Measurements from ENCODE around the gene PLIN4. TPM values are rescaled to one million over a fixed set of nuclear protein-coding genes. Genes with fewer than 3 reads are reported as not detected.
A peak's percentile ranks its signal among the peaks of the same experiment; 100 is the strongest.

The PLIN4 gene
- total and polyA plus RNA-seq, 2 experiments from 2014 or later, result 0.08 TPM; not detected in 1

- Histone ChIP-seq H4K20me1 (ENCODE audit: insufficient read depth) (no peaks in the 10 kb centered on the region), H3K4me3 (no peak overlapping the region), H2AFZ (no peak overlapping the region), H3K4me1 (ENCODE audit: insufficient read depth) (no peaks in the 10 kb centered on the region), H3K4me2 (ENCODE audit: unreplicated experiment) (no peak overlapping the region), H3K27ac (no peak overlapping the region), H3K9me3 (ENCODE audit: low read depth) (no peaks in the 10 kb centered on the region), H3K9me2 (ENCODE audit: insufficient read depth) (no peaks in the 10 kb centered on the region), H3K27me3 (replicated peaks; ENCODE audit: insufficient read depth) (no peaks in the 10 kb centered on the region), H3K79me2 (ENCODE audit: insufficient read depth) (no peaks in the 10 kb centered on the region), H3F3A (ENCODE audit: insufficient read depth) (no peaks in the 10 kb centered on the region), H3K9ac (no peak overlapping the region), H3K36me3 (ENCODE audit: low read depth) (no peaks in the 10 kb centered on the region)
- in situ Hi-C loops (cut with MboI), result no loop called here
- DNase-seq, result no peak
- TF ChIP-seq EZH2 (IDR thresholded peaks at IDR 0.05; ENCODE audit: insufficient read depth, poor library complexity, severe bottlenecking) (no peak), EZH2phosphoT487 (IDR thresholded peaks at IDR 0.05; ENCODE audit: insufficient read depth, low read depth) (no peak)
- WGBS, 2 experiments (ENCODE audit: low coverage in 1 of 2, low lambda C conversion rate in 2 of 2, missing lambda C conversion rate in 2 of 2), result 45 to 56% methylated on average over 10 to 23 of the region's 23 CpGs
These were observed 7.3 kb upstream of the PLIN4 start for GRCh38 chr19:4525563-4526002.

- TF ChIP-seq EZH2 (IDR thresholded peaks at IDR 0.05; ENCODE audit: insufficient read depth, poor library complexity, severe bottlenecking) (no peak), EZH2phosphoT487 (IDR thresholded peaks at IDR 0.05; ENCODE audit: insufficient read depth, low read depth) (no peak)
- Histone ChIP-seq H3K4me3 (no peak overlapping the region), H3K79me2 (ENCODE audit: insufficient read depth) (no peaks in the 10 kb centered on the region), H3K27ac (no peak overlapping the region), H3F3A (ENCODE audit: insufficient read depth) (no peaks in the 10 kb centered on the region), H3K9me2 (ENCODE audit: insufficient read depth) (no peaks in the 10 kb centered on the region), H2AFZ (no peak overlapping the region), H3K36me3 (ENCODE audit: low read depth) (no peaks in the 10 kb centered on the region), H4K20me1 (ENCODE audit: insufficient read depth) (no peaks in the 10 kb centered on the region), H3K4me1 (ENCODE audit: insufficient read depth) (no peaks in the 10 kb centered on the region), H3K9me3 (ENCODE audit: low read depth) (no peaks in the 10 kb centered on the region), H3K27me3 (replicated peaks; ENCODE audit: insufficient read depth) (no peaks in the 10 kb centered on the region), H3K9ac (no peak overlapping the region), H3K4me2 (ENCODE audit: unreplicated experiment) (no peak overlapping the region)
- in situ Hi-C loops (cut with MboI), result no loop called here
- DNase-seq, result peak; percentile 52
- 41 to 48% methylated on average over 20 to 23 of the region's 23 CpGs for WGBS, 2 experiments (ENCODE audit: low coverage in 1 of 2, low lambda C conversion rate in 2 of 2, missing lambda C conversion rate in 2 of 2)
These were observed 6.7 kb upstream of the PLIN4 start for GRCh38 chr19:4524808-4525562.

- Histone ChIP-seq H3K9me3 (ENCODE audit: low read depth) (no peaks in the 10 kb centered on the region), H3K9ac (no peak overlapping the region), H3K4me2 (ENCODE audit: unreplicated experiment) (no peak overlapping the region), H3K27me3 (replicated peaks; ENCODE audit: insufficient read depth) (no peaks in the 10 kb centered on the region), H3K27ac (no peak overlapping the region), H3K4me1 (ENCODE audit: insufficient read depth) (no peaks in the 10 kb centered on the region), H3K9me2 (ENCODE audit: insufficient read depth) (no peaks in the 10 kb centered on the region), H3K79me2 (ENCODE audit: insufficient read depth) (no peaks in the 10 kb centered on the region), H3K4me3 (no peak overlapping the region), H3K36me3 (ENCODE audit: low read depth) (no peaks in the 10 kb centered on the region), H4K20me1 (ENCODE audit: insufficient read depth) (no peaks in the 10 kb centered on the region), H2AFZ (no peak overlapping the region), H3F3A (ENCODE audit: insufficient read depth) (no peaks in the 10 kb centered on the region)
- in situ Hi-C loops (cut with MboI), result no loop called here
- TF ChIP-seq EZH2phosphoT487 (IDR thresholded peaks at IDR 0.05; ENCODE audit: insufficient read depth, low read depth) (no peak), EZH2 (IDR thresholded peaks at IDR 0.05; ENCODE audit: insufficient read depth, poor library complexity, severe bottlenecking) (no peak)
- DNase-seq, result peak; percentile 58
- WGBS, 2 experiments (ENCODE audit: low coverage in 1 of 2, low lambda C conversion rate in 2 of 2, missing lambda C conversion rate in 2 of 2), result 61 to 62% methylated on average over 48 to 53 of the region's 53 CpGs
These were observed 5.2 kb upstream of the PLIN4 start for GRCh38 chr19:4523306-4524110.

- 71 to 72% methylated on average over 15 of the region's 15 CpGs for WGBS, 2 experiments (ENCODE audit: low coverage in 1 of 2, low lambda C conversion rate in 2 of 2, missing lambda C conversion rate in 2 of 2)
- Histone ChIP-seq H4K20me1 (ENCODE audit: insufficient read depth) (no peaks in the 10 kb centered on the region), H3K9ac (no peak overlapping the region), H3K9me3 (ENCODE audit: low read depth) (no peaks in the 10 kb centered on the region), H3K79me2 (ENCODE audit: insufficient read depth) (no peaks in the 10 kb centered on the region), H3K4me2 (ENCODE audit: unreplicated experiment) (no peak overlapping the region), H3K9me2 (ENCODE audit: insufficient read depth) (no peaks in the 10 kb centered on the region), H3K4me1 (ENCODE audit: insufficient read depth) (no peaks in the 10 kb centered on the region), H3K36me3 (ENCODE audit: low read depth) (no peaks in the 10 kb centered on the region), H3K4me3 (no peak overlapping the region), H3K27me3 (replicated peaks; ENCODE audit: insufficient read depth) (no peaks in the 10 kb centered on the region), H3F3A (ENCODE audit: insufficient read depth) (no peaks in the 10 kb centered on the region), H2AFZ (no peak overlapping the region), H3K27ac (no peak overlapping the region)
- in situ Hi-C loops (cut with MboI), result no loop called here
- TF ChIP-seq EZH2 (IDR thresholded peaks at IDR 0.05; ENCODE audit: insufficient read depth, poor library complexity, severe bottlenecking) (no peak), EZH2phosphoT487 (IDR thresholded peaks at IDR 0.05; ENCODE audit: insufficient read depth, low read depth) (no peak)
- DNase-seq, result no peak
These were observed 4.2 kb upstream of the PLIN4 start for GRCh38 chr19:4522291-4523002.
